HepG2 (cell line): ENCODE data around the gene ANKS1A.

Experiments
- BRF2 ChIP-seq: sonication (generic); formaldehyde crosslinking; IDR thresholded peaks from 2 replicates; pipeline ENCODE4 v1.8.1; 2022; ENCODE audit warnings: mild to moderate bottlenecking, missing genetic modification reagents
- CBX2 ChIP-seq, 2 experiments: fragments of 200-600 bp in 1 of 2; sonication (generic); formaldehyde crosslinking in 1 of 2; IDR thresholded peaks; 2 replicates each; pipeline versions ENCODE4 v1.7.0 to v1.8.1; 2018 to 2022; ENCODE audit warnings: low read depth in 2 of 2, low read length in 1 of 2, mild to moderate bottlenecking in 1 of 2, missing genetic modification reagents in 1 of 2
- CREB1 ChIP-seq, 2 experiments: fragments of 450-650 bp in 1 of 2; IDR thresholded peaks; 2 replicates each; pipeline ENCODE4 v1.6.1; 2016 to 2017; ENCODE audit warnings: control low read depth in 1 of 2, mild to moderate bottlenecking in 1 of 2, missing compliant biosample characterization in 1 of 2, missing genetic modification characterization in 1 of 2
- KLF6 ChIP-seq: IDR thresholded peaks from 2 replicates; pipeline ENCODE4 v1.8.0; 2016; ENCODE audit warnings: missing biosample characterization, missing genetic modification reagents
- PHF20 ChIP-seq: sonication (generic); formaldehyde crosslinking; IDR thresholded peaks from 2 replicates; pipeline ENCODE4 v1.5.0; 2020; ENCODE audit warnings: mild to moderate bottlenecking, missing genetic modification reagents
- POLR2A ChIP-seq, 2 experiments: IDR thresholded peaks; 2 replicates each; pipeline ENCODE4 v1.6.1; 2011; ENCODE audit warnings: low read depth in 2 of 2, low read length in 2 of 2, mild to moderate bottlenecking in 1 of 2, moderate library complexity in 1 of 2; ENCODE audit not compliant: insufficient read depth in 1 of 2
- REST ChIP-seq, 2 experiments: IDR thresholded peaks; 2 replicates each; pipeline ENCODE4 v1.6.1; 2011 to 2012; ENCODE audit warnings: low read length in 2 of 2, borderline replicate concordance in 1 of 2, low read depth in 1 of 2, mild to moderate bottlenecking in 1 of 2, moderate library complexity in 1 of 2
- SATB2 ChIP-seq: sonication (generic); formaldehyde crosslinking; IDR thresholded peaks from 2 replicates; pipeline ENCODE4 v1.5.0; 2020; ENCODE audit warnings: missing genetic modification reagents
- SP1 ChIP-seq, 2 experiments: fragments of 450-650 bp in 1 of 2; sonication (generic) in 1 of 2; formaldehyde crosslinking in 1 of 2; IDR thresholded peaks; 2 replicates each; pipeline versions ENCODE4 v1.4.0 to v1.6.1; 2016 to 2020; ENCODE audit warnings: missing genetic modification reagents in 1 of 2
- SRY ChIP-seq: sonication (generic); formaldehyde crosslinking; IDR thresholded peaks from 2 replicates; pipeline ENCODE4 v1.8.0; 2022; ENCODE audit warnings: mild to moderate bottlenecking, missing genetic modification reagents
- TMF1 ChIP-seq: sonication (generic); formaldehyde crosslinking; IDR thresholded peaks from 2 replicates; pipeline ENCODE4 v1.8.1; 2022; ENCODE audit warnings: low read depth, missing genetic modification reagents
- ZNF138 ChIP-seq: sonication (generic); formaldehyde crosslinking; IDR thresholded peaks from 2 replicates; pipeline ENCODE4 v1.5.0; 2020; ENCODE audit warnings: mild to moderate bottlenecking, low read depth, missing genetic modification reagents
- ZNF431 ChIP-seq: sonication (generic); formaldehyde crosslinking; IDR thresholded peaks from 2 replicates; pipeline ENCODE4 v1.9.0; 2022; ENCODE audit warnings: missing genetic modification reagents, low read depth, mild to moderate bottlenecking, borderline replicate concordance

GRCh38 chr6:35058865-35059522 is 169.9 kb downstream of the ANKS1A start:
- TF ChIP-seq BRF2 (no peak), SP1 (IDR thresholded peaks at IDR 0.05) (no peak), SP1 (CRISPR knock-in tag; IDR thresholded peaks at IDR 0.05) (no peak), PHF20 (CRISPR knock-in tag) (no peak), CREB1 (IDR thresholded peaks at IDR 0.05) (no peak), CREB1 (CRISPR knock-in tag; IDR thresholded peaks at IDR 0.05) (no peak), ZNF431 (CRISPR knock-in tag) (no peak), POLR2A (IDR thresholded peaks at IDR 0.05; ENCODE audit: insufficient read depth in 1 of 2, low read depth in 2 of 2, low read length in 2 of 2) (no peak), SATB2 (CRISPR knock-in tag) (no peak), ZNF138 (CRISPR knock-in tag) (no peak), CBX2 (IDR thresholded peaks at IDR 0.05; ENCODE audit: low read depth, low read length) (no peak), CBX2 (CRISPR knock-in tag; IDR thresholded peaks at IDR 0.05; ENCODE audit: low read depth) (no peak), TMF1 (CRISPR knock-in tag) (no peak), REST (IDR thresholded peaks at IDR 0.05; ENCODE audit: borderline replicate concordance in 1 of 2, low read depth in 1 of 2, low read length in 2 of 2) (no peak), SRY (CRISPR knock-in tag) (no peak), KLF6 (CRISPR knock-in tag) (no peak)
